H1 (cell line): ENCODE measurements around the gene ZNF813. TPM values are rescaled to one million over a fixed set of nuclear protein-coding genes. Genes with fewer than 3 reads are reported as not detected.

Experiments used
- CTCF ChIA-PET: fragments of 300-600 bp; sonication (Branson Sonifier 250); formaldehyde crosslinking; loops from one replicate; lab custom pipeline; 2021; ENCODE audit not compliant: partially characterized antibody; lab: Charles Lee
- POLR2A ChIA-PET: fragments of 300-600 bp; sonication (Branson Sonifier 250); formaldehyde crosslinking; loops from one replicate; lab custom pipeline; 2021; ENCODE audit warnings: inconsistent platforms; ENCODE audit not compliant: partially characterized antibody; lab: Charles Lee
- DNase-seq, 2 experiments: peaks; one replicate each; pipeline versions ENCODE4 v3.0.0 to v3.0.0-alpha.2; 2010 to 2022; ENCODE audit warnings: low spot score in 2 of 2, low read depth in 1 of 2, mixed read lengths in 1 of 2
- FAIRE-seq: peaks from 2 replicates; lab custom pipeline; 2011; peaks lifted over from hg19 to GRCh38; lab: Jason Lieb, UNC
- H2AFZ ChIP-seq: 2 replicates; pipeline ENCODE4 v1.8.1; 2012; ENCODE audit warnings: low read length, inconsistent platforms
- H2AK5ac ChIP-seq: 2 replicates; pipeline ENCODE4 v1.6.1; 2013; ENCODE audit warnings: low read depth, low read length
- H2BK120ac ChIP-seq: replicated peaks from 2 replicates; pipeline ENCODE3; 2013; ENCODE audit warnings: low read depth, low read length, inconsistent platforms
- H2BK12ac ChIP-seq: 2 replicates; pipeline ENCODE4 v1.6.1; 2013; ENCODE audit warnings: low read depth, low read length
- H2BK15ac ChIP-seq: 2 replicates; pipeline ENCODE4 v1.6.1; 2013; ENCODE audit warnings: low read length
- H2BK20ac ChIP-seq: 2 replicates; pipeline ENCODE4 v1.6.1; 2013; ENCODE audit warnings: low read length
- H2BK5ac ChIP-seq: 2 replicates; pipeline ENCODE4 v1.6.1; 2013; ENCODE audit warnings: low read depth, low read length
- H3K14ac ChIP-seq: 2 replicates; pipeline ENCODE4 v1.6.1; 2013; ENCODE audit warnings: inconsistent platforms; ENCODE audit not compliant: insufficient read length
- H3K18ac ChIP-seq: 2 replicates; pipeline ENCODE4 v1.6.1; 2013; ENCODE audit warnings: low read length; ENCODE audit errors: extremely low read depth
- H3K23ac ChIP-seq: 2 replicates; pipeline ENCODE4 v1.6.1; 2013; ENCODE audit warnings: inconsistent platforms; ENCODE audit not compliant: insufficient read length
- H3K23me2 ChIP-seq: 2 replicates; pipeline ENCODE4 v1.6.1; 2013; ENCODE audit warnings: low read depth, low read length
- H3K27ac ChIP-seq: 2 replicates; pipeline ENCODE4 v1.6.1; 2011; ENCODE audit warnings: low read depth, low read length, inconsistent platforms
- H3K27me3 ChIP-seq, 4 experiments: replicated peaks in 1 of 4; 1 replicate in 1 of 4; 2 replicates in 3 of 4; pipeline versions ENCODE4 v1.6.1 to v1.8.1; 2011 to 2013; ENCODE audit warnings: low read length in 3 of 4, mild to moderate bottlenecking in 3 of 4, inconsistent platforms in 2 of 4, mixed read lengths in 2 of 4, moderate library complexity in 1 of 4; ENCODE audit not compliant: control insufficient read depth in 3 of 4, insufficient read depth in 3 of 4; ENCODE audit errors: extremely low read depth in 1 of 4
- H3K36me3 ChIP-seq, 4 experiments: 2 replicates each; pipeline versions ENCODE4 v1.6.1 to v1.8.1; 2011 to 2013; ENCODE audit warnings: mild to moderate bottlenecking in 4 of 4, low read length in 3 of 4, moderate library complexity in 2 of 4, control low read depth in 1 of 4, inconsistent platforms in 1 of 4; ENCODE audit not compliant: insufficient read depth in 4 of 4, control insufficient read depth in 2 of 4
- H3K4ac ChIP-seq: replicated peaks from 2 replicates; pipeline ENCODE3; 2013; ENCODE audit warnings: low read length, low read depth, mixed read lengths, inconsistent platforms; ENCODE audit not compliant: insufficient read length
- H3K4me1 ChIP-seq, 4 experiments: replicated peaks in 1 of 4; 1 replicate in 1 of 4; 2 replicates in 3 of 4; pipeline versions ENCODE4 v1.6.1 to v1.8.1; 2011 to 2013; ENCODE audit warnings: low read length in 3 of 4, inconsistent platforms in 2 of 4, mixed read lengths in 1 of 4; ENCODE audit not compliant: insufficient read depth in 4 of 4, control insufficient read depth in 3 of 4
- H3K4me2 ChIP-seq, 2 experiments: 2 replicates each; pipeline versions ENCODE4 v1.6.1 to v1.8.1; 2011 to 2013; ENCODE audit warnings: low read depth in 2 of 2, low read length in 2 of 2, control low read depth in 1 of 2, inconsistent platforms in 1 of 2, mild to moderate bottlenecking in 1 of 2; ENCODE audit not compliant: insufficient read depth in 1 of 2
- H3K4me3 ChIP-seq, 4 experiments: fragments of 200-600, 300-600 bp in 1 of 4; sonication (generic), shearing (Covaris generic), sonication (Bioruptor Twin) in 1 of 4; 2 replicates each; pipeline versions ENCODE4 v1.5.1 to v1.8.1; 2011 to 2016; ENCODE audit warnings: low read length in 4 of 4, low read depth in 3 of 4, control low read depth in 2 of 4, inconsistent platforms in 2 of 4, mild to moderate bottlenecking in 2 of 4, mixed read lengths in 1 of 4, moderate library complexity in 1 of 4; ENCODE audit not compliant: insufficient read depth in 2 of 4; ENCODE audit errors: extremely low read depth in 1 of 4
- H3K56ac ChIP-seq: replicated peaks from 2 replicates; pipeline ENCODE3; 2013; ENCODE audit warnings: low read depth, mild to moderate bottlenecking, mixed read lengths, low read length, inconsistent platforms; ENCODE audit not compliant: insufficient read length
- H3K79me1 ChIP-seq: 2 replicates; pipeline ENCODE4 v1.6.1; 2013; ENCODE audit warnings: low read depth, low read length, control low read depth
- H3K79me2 ChIP-seq, 2 experiments: 2 replicates each; pipeline versions ENCODE4 v1.6.1 to v1.8.1; 2012 to 2013; ENCODE audit warnings: low read length in 2 of 2, mild to moderate bottlenecking in 2 of 2, inconsistent platforms in 1 of 2; ENCODE audit not compliant: insufficient read depth in 2 of 2, control insufficient read depth in 1 of 2
- H3K9ac ChIP-seq, 4 experiments: replicated peaks in 1 of 4; 1 replicate in 1 of 4; 2 replicates in 3 of 4; pipeline versions ENCODE4 v1.6.1 to v1.8.1; 2011 to 2013; ENCODE audit warnings: low read depth in 3 of 4, low read length in 3 of 4, control low read depth in 2 of 4, mild to moderate bottlenecking in 2 of 4, moderate library complexity in 2 of 4, inconsistent platforms in 1 of 4; ENCODE audit errors: extremely low read depth in 1 of 4
- H3K9me3 ChIP-seq, 2 experiments: 2 replicates each; pipeline versions ENCODE4 v1.6.1 to v1.8.1; 2012 to 2013; ENCODE audit warnings: mild to moderate bottlenecking in 2 of 2, moderate library complexity in 2 of 2, control low read depth in 1 of 2, inconsistent platforms in 1 of 2, low read depth in 1 of 2, low read length in 1 of 2, mixed read lengths in 1 of 2; ENCODE audit not compliant: insufficient read depth in 2 of 2
- H4K20me1 ChIP-seq, 2 experiments: replicated peaks in 1 of 2; 2 replicates each; pipeline versions ENCODE3 to v1.8.1; 2011 to 2013; ENCODE audit warnings: inconsistent platforms in 2 of 2, low read length in 2 of 2, mild to moderate bottlenecking in 1 of 2; ENCODE audit not compliant: insufficient read depth in 2 of 2, control insufficient read depth in 1 of 2
- H4K5ac ChIP-seq: 2 replicates; pipeline ENCODE4 v1.6.1; 2013; ENCODE audit warnings: low read length, low read depth, mixed read lengths, inconsistent platforms; ENCODE audit not compliant: insufficient read length
- H4K8ac ChIP-seq: 2 replicates; pipeline ENCODE4 v1.8.0; 2013; ENCODE audit warnings: mild to moderate bottlenecking, moderate library complexity, low read length, inconsistent platforms; ENCODE audit not compliant: insufficient read depth; ENCODE audit errors: extremely low read depth
- H4K91ac ChIP-seq: replicated peaks from 2 replicates; pipeline ENCODE3; 2013; ENCODE audit warnings: low read length, mixed read lengths, inconsistent platforms; ENCODE audit not compliant: insufficient read length
- ASH2L ChIP-seq: fragments of 200-600, 300-600 bp; sonication (generic); IDR thresholded peaks from one replicate; pipeline ENCODE4 v1.7.1; 2017; ENCODE audit warnings: low read length
- ATF3 ChIP-seq: IDR thresholded peaks from 2 replicates; pipeline ENCODE4 v1.6.1; 2011; ENCODE audit warnings: low read depth, mild to moderate bottlenecking, low read length; ENCODE audit not compliant: insufficient read depth
- RBBP5 ChIP-seq: IDR thresholded peaks from 2 replicates; pipeline ENCODE4 v1.7.1; 2012; ENCODE audit warnings: low read depth, mild to moderate bottlenecking, inconsistent platforms, low read length, moderate library complexity, borderline replicate concordance
- SP1 ChIP-seq: IDR thresholded peaks from 2 replicates; pipeline ENCODE4 v1.6.1; 2011; ENCODE audit warnings: low read depth, low read length
- SRF ChIP-seq: IDR thresholded peaks from 2 replicates; pipeline ENCODE4 v1.6.1; 2011; ENCODE audit warnings: mild to moderate bottlenecking, low read depth, low read length, moderate library complexity
- WGBS, 2 experiments: shearing (Covaris generic) in 1 of 2; methylation state at CpG; one replicate each; pipeline versions ENCODE4 v1.1.6 to v1.1.7; 2013 to 2015; ENCODE audit warnings: low lambda C conversion rate in 2 of 2, mixed read lengths in 2 of 2, inconsistent platforms in 1 of 2, low coverage in 1 of 2, missing lambda C conversion rate in 1 of 2; ENCODE audit not compliant: insufficient replicate concordance in 2 of 2, insufficient coverage in 1 of 2, insufficient read length in 1 of 2; ENCODE audit errors: extremely low coverage in 1 of 2, missing lambda C conversion rate in 1 of 2; 5-methylcytosine and 5-hydroxymethylcytosine counted together
- polyA plus RNA-seq, 7 experiments: library from polyadenylated mRNA; depleted of rRNA in 3 of 7; stranded (reverse) in 5 of 7; unstranded in 2 of 7; fragments of >200 nt in 5 of 7; fragments of 200-250 nt in 2 of 7; gene quantifications; 1 replicate in 5 of 7; 2 replicates in 1 of 7; 4 replicates in 1 of 7; pipeline versions ENCODE4 v1.2.1 to v1.2.3, GENCODE V29; 2011 to 2013; ENCODE audit warnings: missing spikeins in 2 of 7, mixed read lengths in 2 of 7
- total RNA-seq: library from RNA; stranded (reverse); fragmentation: NEBNext Ultra II Directional; extraction: Animal tissue kit (Norgen Biotek cat#: 25700); gene quantifications from 2 replicates; pipeline ENCODE4 v1.2.1, GENCODE V29; 2021

The ZNF813 gene
- total and polyA plus RNA-seq, 2 of the 8 experiments (the other 6 are each of a cell fraction or from before 2014, with no cell fraction given), result 2.9 to 22.1 TPM

- Histone ChIP-seq H3K4me1 (no peaks in the 10 kb centered on the region), H3K4me2 (no peak overlapping the region), H3K18ac (no peak overlapping the region), H3K9ac (no peak overlapping the region), H4K20me1 (peaks cover 0 to 3% of the 10 kb centered on the region in 2 experiments), H2BK5ac (no peak overlapping the region), H3K23ac (no peak overlapping the region), H2BK15ac (no peak overlapping the region), H4K91ac (no peak overlapping the region), H4K5ac (no peak overlapping the region), H3K27ac (no peak overlapping the region), H3K56ac (no peak overlapping the region), H2BK120ac (no peak overlapping the region), H2BK12ac (no peak overlapping the region), H3K27me3 (no peaks in the 10 kb centered on the region), H3K79me1 (no peaks in the 10 kb centered on the region), H3K4ac (no peak overlapping the region), H3K9me3 (peaks cover 0 to 3% of the 10 kb centered on the region in 2 experiments; a peak in 1 of 4 replicates), H3K14ac (no peak overlapping the region), H4K8ac (no peak overlapping the region), H3K79me2 (peaks cover 0 to 16% of the 10 kb centered on the region in 2 experiments; a peak in 2 of 4 replicates), H3K36me3 (peaks cover 2 to 26% (median 13%) of the 10 kb centered on the region in 4 experiments; a peak in 6 of 8 replicates), H3K4me3 (no peak overlapping the region), H3K23me2 (no peaks in the 10 kb centered on the region), H2BK20ac (no peak overlapping the region), H2AFZ (no peak overlapping the region), H2AK5ac (no peak overlapping the region)
- 94% methylated on average over 8 of the region's 8 CpGs; no CpG with 5 or more reads in 1 of the 2 experiments for WGBS, 2 experiments
- CTCF ChIA-PET, result no interaction called here
- FAIRE-seq (no peak), DNase-seq (no peak)
- POLR2A ChIA-PET, result interaction anchor here (1.6 kb wide), 1 partner anchor 9 kb away, joined by 7 read pairs; no protein-coding TSS in a partner anchor
- TF ChIP-seq SRF (no peak), ATF3 (no peak), ASH2L (no peak), SP1 (no peak), RBBP5 (no peak)
These were observed 63.1 kb downstream of the ZNF813 start for GRCh38 chr19:53530622-53531021.
